SK-N-SH treated with all-trans-retinoic acid at 6 μM for 48 hours (cell line): ENCODE results near the gene MAPK10.

Experiments used
- ATAC-seq: fragments of 200-7000 bp; cut with Tn5 transposase; 3 replicates; pipeline ENCODE4 v1.9.1; 2020; ENCODE audit warnings: mild to moderate bottlenecking, moderate library complexity
- ARNTL ChIP-seq: fragments of 450-650 bp; formaldehyde crosslinking; IDR thresholded peaks from 2 replicates; pipeline ENCODE4 v1.5.0; 2020; ENCODE audit warnings: low read depth, mild to moderate bottlenecking, moderate library complexity, borderline replicate concordance
- BACH2 ChIP-seq: fragments of 250-450 bp; sonication (Bioruptor Pico); IDR thresholded peaks from 2 replicates; pipeline ENCODE4 v1.9.0; 2021; ENCODE audit warnings: mild to moderate bottlenecking, borderline replicate concordance
- CREB5 ChIP-seq: fragments of 250-450 bp; sonication (Bioruptor Pico); IDR thresholded peaks from 2 replicates; pipeline ENCODE4 v1.5.1; 2020; ENCODE audit warnings: low read depth, mild to moderate bottlenecking, moderate library complexity
- CSDC2 ChIP-seq: fragments of 250-450 bp; sonication (Bioruptor Pico); IDR thresholded peaks from 2 replicates; pipeline ENCODE4 v1.5.0; 2020; ENCODE audit warnings: mild to moderate bottlenecking, moderate library complexity
- CSRNP3 ChIP-seq: fragments of 250-450 bp; sonication (Bioruptor Pico); IDR thresholded peaks from 2 replicates; pipeline ENCODE4 v1.5.1; 2021; ENCODE audit warnings: mild to moderate bottlenecking, moderate library complexity
- ESRRG ChIP-seq: fragments of 250-450 bp; sonication (Bioruptor Pico); IDR thresholded peaks from 2 replicates; pipeline ENCODE4 v1.6.1; 2021; ENCODE audit warnings: mild to moderate bottlenecking
- GLIS3 ChIP-seq: fragments of 250-450 bp; sonication (Bioruptor Pico); IDR thresholded peaks from 2 replicates; pipeline ENCODE4 v1.5.0; 2020; ENCODE audit warnings: mild to moderate bottlenecking, moderate library complexity
- ISL1 ChIP-seq: fragments of 250-450 bp; sonication (Bioruptor Pico); IDR thresholded peaks from 2 replicates; pipeline ENCODE4 v2.1.2; 2022; ENCODE audit warnings: mild to moderate bottlenecking, moderate library complexity
- OSR1 ChIP-seq: fragments of 250-450 bp; sonication (Bioruptor Pico); IDR thresholded peaks from 2 replicates; pipeline ENCODE4 v1.8.0; 2022; ENCODE audit warnings: moderate library complexity, mild to moderate bottlenecking, inconsistent platforms
- PATZ1 ChIP-seq: fragments of 250-450 bp; sonication (Bioruptor Pico); IDR thresholded peaks from 2 replicates; pipeline ENCODE4 v1.8.0; 2020; ENCODE audit warnings: mild to moderate bottlenecking, moderate library complexity, borderline replicate concordance
- POU6F1 ChIP-seq: fragments of 250-450 bp; sonication (Bioruptor Pico); IDR thresholded peaks from 2 replicates; pipeline ENCODE4 v1.8.0; 2021; ENCODE audit warnings: low read depth, mild to moderate bottlenecking, moderate library complexity, borderline replicate concordance
- PPARA ChIP-seq: fragments of 250-450 bp; sonication (Bioruptor Pico); IDR thresholded peaks from 2 replicates; pipeline ENCODE4 v1.5.0; 2020; ENCODE audit warnings: mild to moderate bottlenecking, borderline replicate concordance
- RARB ChIP-seq: fragments of 250-450 bp; sonication (Bioruptor Pico); IDR thresholded peaks from 2 replicates; pipeline ENCODE4 v1.8.0; 2021; ENCODE audit warnings: mild to moderate bottlenecking, moderate library complexity
- SNAI2 ChIP-seq: fragments of 250-450 bp; sonication (Bioruptor Pico); IDR thresholded peaks from 2 replicates; pipeline ENCODE4 v1.5.0; 2020; ENCODE audit warnings: mild to moderate bottlenecking, moderate library complexity
- TOX ChIP-seq: fragments of 250-450 bp; sonication (Bioruptor Pico); IDR thresholded peaks from 2 replicates; pipeline ENCODE4 v1.8.0; 2021; ENCODE audit warnings: mild to moderate bottlenecking, moderate library complexity, borderline replicate concordance
- TSHZ2 ChIP-seq: fragments of 250-450 bp; sonication (Bioruptor Pico); IDR thresholded peaks from 2 replicates; pipeline ENCODE4 v1.5.0; 2020; ENCODE audit warnings: mild to moderate bottlenecking, moderate library complexity
- ZC3H10 ChIP-seq: fragments of 250-450 bp; sonication (Bioruptor Pico); IDR thresholded peaks from 2 replicates; pipeline ENCODE4 v1.5.1; 2021; ENCODE audit warnings: mild to moderate bottlenecking, moderate library complexity
- ZFP3 ChIP-seq: fragments of 250-450 bp; sonication (Bioruptor Pico); IDR thresholded peaks from 2 replicates; pipeline ENCODE4 v1.5.0; 2020; ENCODE audit warnings: mild to moderate bottlenecking, moderate library complexity
- ZFP30 ChIP-seq: fragments of 450-650 bp; formaldehyde crosslinking; IDR thresholded peaks from 2 replicates; pipeline ENCODE4 v1.5.0; 2022; ENCODE audit warnings: mild to moderate bottlenecking, moderate library complexity
- ZNF565 ChIP-seq: fragments of 450-650 bp; formaldehyde crosslinking; conservative IDR thresholded peaks from 2 replicates; pipeline ENCODE4 v1.5.0; 2020; ENCODE audit warnings: low read depth, mild to moderate bottlenecking, moderate library complexity
- ZNF70 ChIP-seq: fragments of 450-650 bp; formaldehyde crosslinking; IDR thresholded peaks from 2 replicates; pipeline ENCODE4 v1.5.0; 2020; ENCODE audit warnings: mild to moderate bottlenecking, moderate library complexity
- ZNF8 ChIP-seq: fragments of 450-650 bp; formaldehyde crosslinking; IDR thresholded peaks from 2 replicates; pipeline ENCODE4 v1.5.0; 2020; ENCODE audit warnings: mild to moderate bottlenecking, moderate library complexity

Gene MAPK10

GRCh38 chr4:86393749-86394148 lies 33.9 kb upstream of the MAPK10 start:
- no peak for TF ChIP-seq POU6F1 (CRISPR knock-in tag)
- TF ChIP-seq TOX (CRISPR knock-in tag), result no peak
- no peak for TF ChIP-seq SNAI2 (CRISPR knock-in tag)
- no peak for TF ChIP-seq CSRNP3 (CRISPR knock-in tag)
- TF ChIP-seq ISL1, result no peak
- no peak for TF ChIP-seq PATZ1 (CRISPR knock-in tag)
- TF ChIP-seq ARNTL (CRISPR knock-in tag), result no peak
- no peak for TF ChIP-seq CREB5 (CRISPR knock-in tag)
- no peak for TF ChIP-seq ZFP30 (CRISPR knock-in tag)
- no peak for TF ChIP-seq GLIS3 (CRISPR knock-in tag)
- TF ChIP-seq PPARA (CRISPR knock-in tag), result no peak
- no peak for TF ChIP-seq CSDC2 (CRISPR knock-in tag)
- no peak for TF ChIP-seq RARB
- no peak for TF ChIP-seq ZNF70
- TF ChIP-seq ZNF565 (CRISPR knock-in tag), result no peak
- no peak for TF ChIP-seq ZC3H10 (CRISPR knock-in tag)
- TF ChIP-seq ESRRG (CRISPR knock-in tag), result no peak
- no peak for TF ChIP-seq ZNF8
- TF ChIP-seq, all 23 proteins: peak for 0
- no peak for ATAC-seq

GRCh38 chr4:86389664-86390063 lies 29.8 kb upstream of the MAPK10 start:
- TF ChIP-seq SNAI2 (CRISPR knock-in tag), result no peak
- TF ChIP-seq TSHZ2 (CRISPR knock-in tag), result no peak
- TF ChIP-seq PATZ1 (CRISPR knock-in tag), result no peak
- TF ChIP-seq ZFP3 (CRISPR knock-in tag), result no peak
- TF ChIP-seq ZFP30 (CRISPR knock-in tag), result no peak
- no peak for TF ChIP-seq POU6F1 (CRISPR knock-in tag)
- TF ChIP-seq CSDC2 (CRISPR knock-in tag), result no peak
- TF ChIP-seq ZC3H10 (CRISPR knock-in tag), result no peak
- TF ChIP-seq ZNF8, result no peak
- no peak for TF ChIP-seq CREB5 (CRISPR knock-in tag)
- TF ChIP-seq BACH2 (CRISPR knock-in tag), result no peak
- no peak for TF ChIP-seq OSR1
- no peak for ATAC-seq
